Breast epithelium (tissue), 4 donors: ENCODE data around the gene CPXM2. TPM values are rescaled to one million over a fixed set of nuclear protein-coding genes. Genes with fewer than 3 reads are reported as not detected.

ENCODE experiments used
- DNase-seq, 2 donors: peaks; one replicate each; pipeline ENCODE4 v3.0.0-alpha.2; 2019; ENCODE audit warnings: low spot score in 2 of 2
- H3K27ac ChIP-seq, 2 donors: fragments of 200-600 bp; sonication (generic) in 1 of 2; one replicate each; pipeline ENCODE4 v1.5.1; 2016 to 2019; ENCODE audit warnings: mild to moderate bottlenecking in 1 of 2
- H3K27me3 ChIP-seq, 2 donors: fragments of 200-600 bp; sonication (generic) in 1 of 2; one replicate each; pipeline versions ENCODE4 v1.5.1 to v1.6.0; 2017 to 2019; ENCODE audit warnings: control low read depth in 1 of 2, mild to moderate bottlenecking in 1 of 2
- H3K36me3 ChIP-seq: fragments of 200-600 bp; one replicate; pipeline ENCODE4 v1.5.1; 2019
- H3K4me1 ChIP-seq, 2 donors: fragments of 200-600 bp; sonication (generic); one replicate each; pipeline ENCODE4 v1.5.1; 2016 to 2019; ENCODE audit warnings: control low read depth in 1 of 2
- H3K4me3 ChIP-seq, 3 donors: fragments of 200-600 bp; sonication (generic); 1 replicate in 2 of 3; 2 replicates in 1 of 3; pipeline ENCODE4 v1.5.1; 2016 to 2019; ENCODE audit warnings: mild to moderate bottlenecking in 3 of 3, moderate library complexity in 2 of 3
- H3K9me3 ChIP-seq, 2 donors: fragments of 200-600 bp; sonication (generic) in 1 of 2; one replicate each; pipeline ENCODE4 v1.5.1; 2016 to 2019; ENCODE audit warnings: control low read depth in 1 of 2
- CTCF ChIP-seq, 3 donors: fragments of 450-650 bp; IDR thresholded peaks; one replicate each; pipeline ENCODE4 v1.5.1; 2016 to 2017; ENCODE audit warnings: antibody characterized with exemption in 3 of 3, mild to moderate bottlenecking in 3 of 3, moderate library complexity in 3 of 3
- POLR2A ChIP-seq: fragments of 450-650 bp; IDR thresholded peaks from one replicate; pipeline ENCODE4 v1.6.1; 2016; ENCODE audit warnings: antibody characterized with exemption, mild to moderate bottlenecking, moderate library complexity
- POLR2AphosphoS5 ChIP-seq, 3 donors: sonication (generic); formaldehyde crosslinking; IDR thresholded peaks; one replicate each; pipeline ENCODE4 v1.6.1; 2017; ENCODE audit warnings: antibody characterized with exemption in 3 of 3
- intact Hi-C: fragments of 100-400 bp; cut with DNase I; formaldehyde crosslinking; loops from one replicate; pipeline ENCODE4 v1.15.1; 2023; ENCODE audit warnings: low total_unique reads
- total RNA-seq, 3 donors: library from RNA; depleted of rRNA; stranded (reverse); fragments of >200 nt; gene quantifications; one replicate each; pipeline ENCODE4 v1.1.0, GENCODE V29; 2016

The CPXM2 gene
- total RNA-seq, 3 donors from 2014 or later, result 5.3 to 16.7 (median 7.2) TPM

DNA sequence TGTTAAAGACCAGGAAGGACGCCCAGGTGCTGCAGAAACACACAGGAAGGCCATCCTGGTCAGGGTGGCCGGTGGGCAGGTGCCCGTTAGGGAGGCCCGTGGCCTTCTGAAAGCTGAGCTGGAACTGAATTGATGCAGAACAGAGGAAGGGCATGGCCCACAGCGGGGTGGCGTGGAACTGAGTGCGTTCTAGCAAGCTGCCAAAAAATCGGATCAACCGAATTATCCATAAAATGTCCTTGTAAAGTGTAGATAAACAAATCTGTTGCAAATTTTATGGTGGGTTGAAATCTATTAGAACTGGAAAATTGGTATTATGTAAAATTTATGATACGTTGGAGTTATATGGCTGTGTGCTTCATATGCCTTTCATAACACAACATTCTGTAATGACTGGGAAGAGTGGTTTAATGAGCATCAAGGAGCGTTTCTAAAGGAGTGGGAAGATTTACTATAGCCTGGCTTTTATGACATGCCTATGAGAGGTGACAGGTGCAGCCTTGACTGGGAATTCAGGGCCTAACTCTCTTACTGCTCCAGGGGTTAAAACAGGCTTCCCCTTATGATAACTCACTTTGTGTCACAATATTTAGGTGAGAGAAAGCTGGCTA, 117.4 kb downstream of the CPXM2 start:
- TF ChIP-seq POLR2A (no peak), CTCF (IDR thresholded peaks at IDR 0.05) (no peak), POLR2AphosphoS5 (IDR thresholded peaks at IDR 0.05) (no peak)
- no peaks in the 10 kb centered on the region for H3K9me3 ChIP-seq
- H3K4me1 ChIP-seq, result no peaks in the 10 kb centered on the region
- intact Hi-C loops, result no loop called here
- no peak for DNase-seq
- no peaks in the 10 kb centered on the region for H3K27me3 ChIP-seq
- no peaks in the 10 kb centered on the region for H3K36me3 ChIP-seq
- no peak overlapping the region for H3K27ac ChIP-seq
- H3K4me3 ChIP-seq, result no peak overlapping the region

DNA sequence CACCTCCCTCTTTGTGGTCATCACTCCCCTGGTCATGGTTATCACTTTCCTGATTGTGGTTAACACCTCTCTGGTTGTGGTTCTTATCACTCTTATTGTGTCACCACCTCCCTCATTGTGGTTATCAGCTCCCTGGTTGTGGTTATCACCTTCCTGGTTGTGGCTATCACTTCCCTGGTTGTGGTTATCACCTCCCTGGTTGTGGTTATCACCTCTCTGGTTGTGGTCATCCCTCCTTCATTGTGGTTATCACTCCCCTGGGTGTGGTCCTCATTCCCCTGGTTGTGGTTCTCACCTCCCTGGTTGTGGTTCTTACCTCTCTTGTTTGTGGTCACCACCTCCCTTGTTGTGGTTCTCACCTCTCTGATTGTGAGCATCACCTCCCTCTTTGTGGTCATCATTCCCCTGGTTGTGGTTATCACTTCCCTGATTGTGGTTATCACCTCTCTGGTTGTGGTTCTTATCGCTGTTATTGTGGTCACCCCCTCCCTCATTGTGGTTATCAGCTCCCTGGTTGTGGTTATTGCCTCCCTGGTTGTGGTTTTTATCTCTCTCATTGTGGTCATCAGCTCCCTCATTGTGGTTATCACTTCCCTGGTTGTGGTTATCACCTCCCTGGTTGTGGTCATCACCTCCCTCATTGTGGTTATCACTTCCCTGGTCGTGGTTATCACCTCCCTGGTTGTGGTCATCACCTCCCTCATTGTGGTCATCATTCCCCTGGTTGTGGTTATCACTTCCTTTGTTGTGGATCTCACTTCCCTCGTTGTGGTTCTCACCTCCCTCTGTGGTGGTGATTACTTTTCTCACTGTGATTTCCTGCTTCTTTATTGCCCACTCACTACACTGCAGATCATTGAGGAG, 118.7 kb downstream of the CPXM2 start:
- no peak for TF ChIP-seq POLR2A
- no peak for TF ChIP-seq CTCF (IDR thresholded peaks at IDR 0.05)
- no peak for TF ChIP-seq POLR2AphosphoS5 (IDR thresholded peaks at IDR 0.05)
- Histone ChIP-seq H3K27me3 (no peaks in the 10 kb centered on the region), H3K4me1 (no peaks in the 10 kb centered on the region), H3K27ac (no peak overlapping the region), H3K36me3 (no peaks in the 10 kb centered on the region), H3K4me3 (no peak overlapping the region), H3K9me3 (no peaks in the 10 kb centered on the region)
- intact Hi-C loops, result no loop called here
- no peak for DNase-seq

DNA sequence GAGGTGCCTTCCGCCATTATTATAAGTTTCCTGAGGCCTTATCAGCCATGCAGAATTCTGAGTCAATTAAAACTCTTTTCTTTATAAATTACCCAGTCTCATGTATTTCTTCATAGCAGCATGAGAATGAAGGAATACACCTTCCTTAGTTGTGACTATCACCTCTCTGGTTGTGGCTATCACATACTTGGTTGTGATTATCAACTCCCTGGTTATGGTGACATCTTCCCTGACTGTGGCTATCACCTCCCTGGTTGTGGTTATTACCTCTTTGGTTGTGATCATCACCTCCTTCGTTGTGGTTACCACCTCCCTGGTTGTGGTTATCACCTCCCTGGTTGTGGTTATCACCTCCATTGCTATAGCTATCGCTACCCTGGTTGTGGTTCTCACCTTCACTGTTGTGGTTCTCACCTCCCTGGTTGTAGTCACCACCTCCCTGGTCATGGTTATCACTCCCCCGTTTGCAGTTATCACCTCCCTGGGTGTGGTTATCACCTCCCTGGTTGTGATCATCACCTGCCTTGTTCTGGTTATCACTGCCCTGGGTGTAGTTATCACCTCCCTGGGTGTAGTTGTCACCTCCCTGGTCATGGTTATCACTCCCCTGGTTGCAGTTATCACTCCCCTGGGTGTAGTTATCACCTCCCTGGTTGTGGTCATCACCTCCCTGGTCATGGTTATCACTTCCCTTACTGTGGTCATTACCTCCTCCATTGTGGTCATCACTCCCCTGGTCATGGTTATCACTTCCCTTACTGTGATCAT, 119.5 kb downstream of the CPXM2 start:
- H3K9me3 ChIP-seq, result no peaks in the 10 kb centered on the region
- no peaks in the 10 kb centered on the region for H3K27me3 ChIP-seq
- DNase-seq, result no peak
- no peaks in the 10 kb centered on the region for H3K4me1 ChIP-seq
- intact Hi-C loops, result no loop called here
- no peak overlapping the region for H3K27ac ChIP-seq
- H3K36me3 ChIP-seq, result no peaks in the 10 kb centered on the region
- TF ChIP-seq CTCF (IDR thresholded peaks at IDR 0.05) (no peak), POLR2AphosphoS5 (IDR thresholded peaks at IDR 0.05) (no peak)
- H3K4me3 ChIP-seq, result no peak overlapping the region

DNA sequence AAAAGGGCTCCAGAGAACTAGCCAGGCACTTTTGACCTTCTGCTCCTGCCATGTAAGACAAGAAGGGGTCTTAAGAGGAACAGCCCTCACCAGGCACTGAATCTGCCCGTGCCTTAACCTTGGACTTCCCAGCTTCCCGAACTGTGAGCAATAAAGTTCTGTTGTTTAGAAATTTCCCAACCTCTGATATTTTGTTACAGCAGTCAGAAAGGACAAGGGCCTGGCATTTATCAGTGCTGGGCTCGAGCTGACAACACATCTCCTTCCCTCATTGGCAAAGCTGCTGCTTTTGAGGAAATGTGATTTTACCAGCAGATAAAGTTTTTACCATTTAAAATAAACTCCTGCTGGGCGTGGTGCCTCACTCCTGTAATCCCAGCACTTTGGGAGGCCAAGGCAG, 122.0 kb downstream of the CPXM2 start:
- H3K4me1 ChIP-seq, result no peaks in the 10 kb centered on the region
- no peaks in the 10 kb centered on the region for H3K9me3 ChIP-seq
- TF ChIP-seq CTCF (IDR thresholded peaks at IDR 0.05) (no peak), POLR2AphosphoS5 (IDR thresholded peaks at IDR 0.05) (no peak), POLR2A (no peak)
- DNase-seq, result no peak
- H3K27me3 ChIP-seq, result no peaks in the 10 kb centered on the region
- H3K4me3 ChIP-seq, result no peak overlapping the region
- H3K36me3 ChIP-seq, result no peaks in the 10 kb centered on the region
- H3K27ac ChIP-seq, result no peak overlapping the region
- intact Hi-C loops, result no loop called here

DNA sequence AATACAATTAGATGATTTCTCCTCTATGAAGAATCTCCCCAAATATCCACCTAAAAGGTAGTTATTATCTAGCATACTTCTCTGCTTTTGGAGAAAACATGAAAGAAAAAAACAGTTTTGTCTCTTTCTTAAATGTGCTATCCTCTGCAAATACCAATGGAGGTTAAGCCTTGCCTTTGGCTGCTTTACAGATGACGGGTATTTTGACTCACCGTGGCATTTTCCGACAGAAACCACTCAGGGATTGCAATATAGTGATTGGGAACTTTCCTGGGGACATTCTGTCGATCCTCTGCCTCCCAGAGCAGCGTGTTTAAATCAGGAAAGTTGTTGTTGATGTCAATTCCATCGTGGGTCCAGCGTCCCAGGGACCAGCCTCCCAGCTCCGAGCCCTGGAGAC, 124.8 kb downstream of the CPXM2 start:
- H3K36me3 ChIP-seq, result no peaks in the 10 kb centered on the region
- TF ChIP-seq POLR2AphosphoS5 (IDR thresholded peaks at IDR 0.05) (no peak), POLR2A (no peak), CTCF (IDR thresholded peaks at IDR 0.05) (no peak)
- no peak overlapping the region for H3K4me3 ChIP-seq
- H3K9me3 ChIP-seq, result no peaks in the 10 kb centered on the region
- no peak for DNase-seq
- no peaks in the 10 kb centered on the region for H3K27me3 ChIP-seq
- no peaks in the 10 kb centered on the region for H3K4me1 ChIP-seq
- no peak overlapping the region for H3K27ac ChIP-seq
- intact Hi-C loops, result no loop called here
